ENCODE results near the gene ZMYND15. TPM values are rescaled to one million over a fixed set of nuclear protein-coding genes. Genes with fewer than 3 reads are reported as not detected.

Gene ZMYND15
- total and polyA plus RNA-seq, 2 of the 13 experiments (the other 11 are each of a cell fraction or from before 2014, with no cell fraction given), result 0.24 to 2.7 TPM

DNA sequence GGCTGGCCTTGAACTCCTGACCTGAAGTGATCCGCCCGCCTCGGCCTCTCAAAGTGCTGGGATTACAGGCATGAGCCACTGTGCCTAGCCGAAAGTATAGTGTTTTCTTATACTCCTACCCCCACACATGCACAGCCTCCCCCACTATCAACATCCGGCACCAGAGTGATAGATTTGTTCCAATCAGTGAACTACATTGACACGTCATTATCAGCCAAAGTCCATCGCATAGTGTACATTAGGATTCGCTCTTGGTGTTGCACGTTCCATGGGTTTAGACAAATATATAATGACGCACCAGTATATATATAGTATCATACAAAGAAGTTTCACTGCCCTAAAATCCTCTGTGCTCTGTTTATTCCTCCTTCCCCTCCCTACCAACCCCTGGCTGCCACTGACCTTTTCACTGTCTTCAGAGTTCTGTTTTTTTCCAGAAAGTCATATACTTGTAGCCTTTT is 20.2 kb downstream of the ZMYND15 start (continued):
- TF ChIP-seq, protein P1, sequence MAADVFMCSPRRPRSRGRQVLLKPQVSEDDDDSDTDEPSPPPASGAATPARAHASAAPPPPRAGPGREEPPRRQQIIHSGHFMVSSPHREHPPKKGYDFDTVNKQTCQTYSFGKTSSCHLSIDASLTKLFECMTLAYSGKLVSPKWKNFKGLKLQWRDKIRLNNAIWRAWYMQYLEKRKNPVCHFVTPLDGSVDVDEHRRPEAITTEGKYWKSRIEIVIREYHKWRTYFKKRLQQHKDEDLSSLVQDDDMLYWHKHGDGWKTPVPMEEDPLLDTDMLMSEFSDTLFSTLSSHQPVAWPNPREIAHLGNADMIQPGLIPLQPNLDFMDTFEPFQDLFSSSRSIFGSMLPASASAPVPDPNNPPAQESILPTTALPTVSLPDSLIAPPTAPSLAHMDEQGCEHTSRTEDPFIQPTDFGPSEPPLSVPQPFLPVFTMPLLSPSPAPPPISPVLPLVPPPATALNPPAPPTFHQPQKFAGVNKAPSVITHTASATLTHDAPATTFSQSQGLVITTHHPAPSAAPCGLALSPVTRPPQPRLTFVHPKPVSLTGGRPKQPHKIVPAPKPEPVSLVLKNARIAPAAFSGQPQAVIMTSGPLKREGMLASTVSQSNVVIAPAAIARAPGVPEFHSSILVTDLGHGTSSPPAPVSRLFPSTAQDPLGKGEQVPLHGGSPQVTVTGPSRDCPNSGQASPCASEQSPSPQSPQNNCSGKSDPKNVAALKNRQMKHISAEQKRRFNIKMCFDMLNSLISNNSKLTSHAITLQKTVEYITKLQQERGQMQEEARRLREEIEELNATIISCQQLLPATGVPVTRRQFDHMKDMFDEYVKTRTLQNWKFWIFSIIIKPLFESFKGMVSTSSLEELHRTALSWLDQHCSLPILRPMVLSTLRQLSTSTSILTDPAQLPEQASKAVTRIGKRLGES (CRISPR knock-in tag; IDR thresholded peaks at IDR 0.05; ENCODE audit: borderline replicate concordance), result no peak
- TF ChIP-seq FIP1L1 (IDR thresholded peaks at IDR 0.05; ENCODE audit: borderline replicate concordance, insufficient read depth, low read depth, low read length) (no peak), NFKBIZ (CRISPR knock-in tag; IDR thresholded peaks at IDR 0.05) (peak; percentile 59), ERF (CRISPR knock-in tag; IDR thresholded peaks at IDR 0.05) (peak; percentile 79), SMARCC2 (IDR thresholded peaks at IDR 0.05) (0 out of 2 replicates have a peak, but pooled peaks have one; percentile 22), NBN (conservative IDR thresholded peaks at IDR 0.05) (no peak), ZSCAN21 (CRISPR knock-in tag; IDR thresholded peaks at IDR 0.05; ENCODE audit: borderline replicate concordance) (no peak), SP140L (CRISPR knock-in tag; IDR thresholded peaks at IDR 0.05; ENCODE audit: borderline replicate concordance) (no peak), HES4 (CRISPR knock-in tag; IDR thresholded peaks at IDR 0.05; ENCODE audit: borderline replicate concordance) (no peak), KMT2B (CRISPR knock-in tag; IDR thresholded peaks at IDR 0.05) (no peak), NCOA2 (CRISPR knock-in tag; IDR thresholded peaks at IDR 0.05) (peak; percentile 92), GABPA (IDR thresholded peaks at IDR 0.05; ENCODE audit: low read depth, low read length) (no peak), GABPA (CRISPR knock-in tag; IDR thresholded peaks at IDR 0.05; ENCODE audit: low read depth) (peak; percentile 81), FOXO1 (CRISPR knock-in tag; IDR thresholded peaks at IDR 0.05) (peak; percentile 90), ISL2 (CRISPR knock-in tag; IDR thresholded peaks at IDR 0.05) (no peak), ZNF558 (CRISPR knock-in tag; IDR thresholded peaks at IDR 0.05; ENCODE audit: borderline replicate concordance) (no peak), U2AF2 (IDR thresholded peaks at IDR 0.05; ENCODE audit: low read depth, low read length) (no peak), SIX4 (CRISPR knock-in tag; IDR thresholded peaks at IDR 0.05) (no peak), CHCHD3 (CRISPR knock-in tag; IDR thresholded peaks at IDR 0.05) (no peak), CC2D1A (CRISPR knock-in tag; IDR thresholded peaks at IDR 0.05) (no peak)
- TF ChIP-seq, protein P2, sequence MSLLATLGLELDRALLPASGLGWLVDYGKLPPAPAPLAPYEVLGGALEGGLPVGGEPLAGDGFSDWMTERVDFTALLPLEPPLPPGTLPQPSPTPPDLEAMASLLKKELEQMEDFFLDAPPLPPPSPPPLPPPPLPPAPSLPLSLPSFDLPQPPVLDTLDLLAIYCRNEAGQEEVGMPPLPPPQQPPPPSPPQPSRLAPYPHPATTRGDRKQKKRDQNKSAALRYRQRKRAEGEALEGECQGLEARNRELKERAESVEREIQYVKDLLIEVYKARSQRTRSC (CRISPR knock-in tag; IDR thresholded peaks at IDR 0.05; ENCODE audit: low read depth), result no peak
- TF ChIP-seq, protein P3, sequence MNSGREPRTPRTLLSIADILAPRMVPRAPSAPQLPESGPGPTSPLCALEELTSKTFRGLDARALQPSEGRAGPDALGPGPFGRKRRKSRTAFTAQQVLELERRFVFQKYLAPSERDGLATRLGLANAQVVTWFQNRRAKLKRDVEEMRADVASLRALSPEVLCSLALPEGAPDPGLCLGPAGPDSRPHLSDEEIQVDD (CRISPR knock-in tag; IDR thresholded peaks at IDR 0.05; ENCODE audit: borderline replicate concordance), result no peak
- TF ChIP-seq, protein P4, sequence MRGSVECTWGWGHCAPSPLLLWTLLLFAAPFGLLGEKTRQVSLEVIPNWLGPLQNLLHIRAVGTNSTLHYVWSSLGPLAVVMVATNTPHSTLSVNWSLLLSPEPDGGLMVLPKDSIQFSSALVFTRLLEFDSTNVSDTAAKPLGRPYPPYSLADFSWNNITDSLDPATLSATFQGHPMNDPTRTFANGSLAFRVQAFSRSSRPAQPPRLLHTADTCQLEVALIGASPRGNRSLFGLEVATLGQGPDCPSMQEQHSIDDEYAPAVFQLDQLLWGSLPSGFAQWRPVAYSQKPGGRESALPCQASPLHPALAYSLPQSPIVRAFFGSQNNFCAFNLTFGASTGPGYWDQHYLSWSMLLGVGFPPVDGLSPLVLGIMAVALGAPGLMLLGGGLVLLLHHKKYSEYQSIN (CRISPR knock-in tag; IDR thresholded peaks at IDR 0.05; ENCODE audit: borderline replicate concordance), result no peak
- TF ChIP-seq, protein P5, sequence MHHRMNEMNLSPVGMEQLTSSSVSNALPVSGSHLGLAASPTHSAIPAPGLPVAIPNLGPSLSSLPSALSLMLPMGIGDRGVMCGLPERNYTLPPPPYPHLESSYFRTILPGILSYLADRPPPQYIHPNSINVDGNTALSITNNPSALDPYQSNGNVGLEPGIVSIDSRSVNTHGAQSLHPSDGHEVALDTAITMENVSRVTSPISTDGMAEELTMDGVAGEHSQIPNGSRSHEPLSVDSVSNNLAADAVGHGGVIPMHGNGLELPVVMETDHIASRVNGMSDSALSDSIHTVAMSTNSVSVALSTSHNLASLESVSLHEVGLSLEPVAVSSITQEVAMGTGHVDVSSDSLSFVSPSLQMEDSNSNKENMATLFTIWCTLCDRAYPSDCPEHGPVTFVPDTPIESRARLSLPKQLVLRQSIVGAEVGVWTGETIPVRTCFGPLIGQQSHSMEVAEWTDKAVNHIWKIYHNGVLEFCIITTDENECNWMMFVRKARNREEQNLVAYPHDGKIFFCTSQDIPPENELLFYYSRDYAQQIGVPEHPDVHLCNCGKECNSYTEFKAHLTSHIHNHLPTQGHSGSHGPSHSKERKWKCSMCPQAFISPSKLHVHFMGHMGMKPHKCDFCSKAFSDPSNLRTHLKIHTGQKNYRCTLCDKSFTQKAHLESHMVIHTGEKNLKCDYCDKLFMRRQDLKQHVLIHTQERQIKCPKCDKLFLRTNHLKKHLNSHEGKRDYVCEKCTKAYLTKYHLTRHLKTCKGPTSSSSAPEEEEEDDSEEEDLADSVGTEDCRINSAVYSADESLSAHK (CRISPR knock-in tag; IDR thresholded peaks at IDR 0.05; ENCODE audit: borderline replicate concordance), result no peak
